ENCODE data around the gene FN3K. TPM values are rescaled to one million over a fixed set of nuclear protein-coding genes. Genes with fewer than 3 reads are reported as not detected.

FN3K gene
- total and polyA plus RNA-seq, 2 of the 13 experiments (the other 11 are each of a cell fraction or from before 2014, with no cell fraction given): 3.5 to 12.2 TPM

GRCh38 chr17:82751571-82752370 lies 16.4 kb downstream of the FN3K start, which contains the start of gene TBCD (continued):
- peak; percentile 72; the same call in 1 of the 2 replicates for TF ChIP-seq ZNF510 (CRISPR knock-in tag; IDR thresholded peaks at IDR 0.05; ENCODE audit: low read depth)
- TF ChIP-seq ZNF296 (CRISPR knock-in tag; conservative IDR thresholded peaks at IDR 0.05): no peak
- TF ChIP-seq, protein P1, sequence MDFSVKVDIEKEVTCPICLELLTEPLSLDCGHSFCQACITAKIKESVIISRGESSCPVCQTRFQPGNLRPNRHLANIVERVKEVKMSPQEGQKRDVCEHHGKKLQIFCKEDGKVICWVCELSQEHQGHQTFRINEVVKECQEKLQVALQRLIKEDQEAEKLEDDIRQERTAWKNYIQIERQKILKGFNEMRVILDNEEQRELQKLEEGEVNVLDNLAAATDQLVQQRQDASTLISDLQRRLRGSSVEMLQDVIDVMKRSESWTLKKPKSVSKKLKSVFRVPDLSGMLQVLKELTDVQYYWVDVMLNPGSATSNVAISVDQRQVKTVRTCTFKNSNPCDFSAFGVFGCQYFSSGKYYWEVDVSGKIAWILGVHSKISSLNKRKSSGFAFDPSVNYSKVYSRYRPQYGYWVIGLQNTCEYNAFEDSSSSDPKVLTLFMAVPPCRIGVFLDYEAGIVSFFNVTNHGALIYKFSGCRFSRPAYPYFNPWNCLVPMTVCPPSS (IDR thresholded peaks at IDR 0.05): no peak
- TF ChIP-seq JUND (CRISPR knock-in tag; IDR thresholded peaks at IDR 0.05): peak; percentile 63; the same call in 1 of the 2 replicates
- no peak for TF ChIP-seq NFE2L2 (IDR thresholded peaks at IDR 0.05; ENCODE audit: low read length)
- TF ChIP-seq ZSCAN31 (CRISPR knock-in tag; IDR thresholded peaks at IDR 0.05; ENCODE audit: low read depth): peak; percentile 62; the same call in 1 of the 2 replicates
- TF ChIP-seq, protein P2, sequence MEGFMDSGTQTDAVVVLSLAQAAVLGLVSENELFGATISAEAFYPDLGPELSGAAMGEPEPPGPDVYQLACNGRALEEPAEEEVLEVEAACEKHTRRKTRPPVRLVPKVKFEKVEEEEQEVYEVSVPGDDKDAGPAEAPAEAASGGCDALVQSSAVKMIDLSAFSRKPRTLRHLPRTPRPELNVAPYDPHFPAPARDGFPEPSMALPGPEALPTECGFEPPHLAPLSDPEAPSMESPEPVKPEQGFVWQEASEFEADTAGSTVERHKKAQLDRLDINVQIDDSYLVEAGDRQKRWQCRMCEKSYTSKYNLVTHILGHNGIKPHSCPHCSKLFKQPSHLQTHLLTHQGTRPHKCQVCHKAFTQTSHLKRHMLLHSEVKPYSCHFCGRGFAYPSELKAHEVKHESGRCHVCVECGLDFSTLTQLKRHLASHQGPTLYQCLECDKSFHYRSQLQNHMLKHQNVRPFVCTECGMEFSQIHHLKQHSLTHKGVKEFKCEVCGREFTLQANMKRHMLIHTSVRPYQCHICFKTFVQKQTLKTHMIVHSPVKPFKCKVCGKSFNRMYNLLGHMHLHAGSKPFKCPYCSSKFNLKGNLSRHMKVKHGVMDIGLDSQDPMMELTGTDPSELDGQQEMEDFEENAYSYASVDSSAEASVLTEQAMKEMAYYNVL (CRISPR knock-in tag; IDR thresholded peaks at IDR 0.05; ENCODE audit: borderline replicate concordance): peak; percentile 82
- TF ChIP-seq ZNF512B (CRISPR knock-in tag; IDR thresholded peaks at IDR 0.05; ENCODE audit: borderline replicate concordance): peak; percentile 59; the same call in 1 of the 2 replicates
- no peak for TF ChIP-seq ZNF646 (CRISPR knock-in tag; IDR thresholded peaks at IDR 0.05)
- TF ChIP-seq ZNF703 (CRISPR knock-in tag; IDR thresholded peaks at IDR 0.05; ENCODE audit: borderline replicate concordance): no peak
- TF ChIP-seq RBAK (CRISPR knock-in tag; IDR thresholded peaks at IDR 0.05): no peak
- peak; percentile 99 for TF ChIP-seq ZNF788 (CRISPR knock-in tag; IDR thresholded peaks at IDR 0.05; ENCODE audit: borderline replicate concordance)
- TF ChIP-seq FLYWCH1 (CRISPR knock-in tag; IDR thresholded peaks at IDR 0.05): no peak
- TF ChIP-seq SP1 (IDR thresholded peaks at IDR 0.05): peak; percentile 85
- TF ChIP-seq SP1 (CRISPR knock-in tag; IDR thresholded peaks at IDR 0.05): peak; percentile 99
- TF ChIP-seq KMT2A (CRISPR knock-in tag; IDR thresholded peaks at IDR 0.05): peak; percentile 96
